KG1 (cell line): ENCODE measurements around the gene TMEM233.

ENCODE experiments used
- DNase-seq: peaks from one replicate; lab custom pipeline; 2025; lab: John Stamatoyannopoulos, UW

The TMEM233 gene

DNA sequence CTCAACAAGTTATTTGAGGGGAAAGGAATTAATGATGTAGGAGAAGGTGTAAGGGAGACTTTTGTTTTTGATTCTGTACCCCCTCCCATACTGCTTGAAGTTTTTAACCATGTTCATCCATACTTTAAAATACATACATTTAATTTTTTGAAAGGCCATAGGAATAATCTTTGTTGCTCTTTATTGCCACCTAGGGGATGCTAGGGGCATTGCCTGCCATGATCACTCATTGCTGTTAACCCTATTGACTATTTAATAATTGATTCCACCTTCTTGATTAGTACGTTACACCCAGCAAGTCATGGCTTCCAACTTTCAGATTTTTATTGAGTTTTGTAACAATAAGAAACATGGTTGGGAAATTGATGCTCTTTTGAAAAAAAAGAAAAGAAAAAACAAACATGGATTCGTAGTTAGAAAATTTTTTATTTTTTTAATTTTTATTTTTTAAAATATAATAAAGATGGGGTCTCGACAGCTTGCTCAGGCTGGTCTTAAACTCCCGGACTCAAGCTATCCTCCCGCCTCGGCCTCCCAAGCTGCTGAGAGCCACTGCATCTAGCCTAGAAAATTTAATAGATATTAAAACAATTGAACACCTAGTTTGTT lies 65.8 kb downstream of the TMEM233 start:
- no peak for DNase-seq

- no peak for DNase-seq
Measured at GRCh38 chr12:119660076-119660475, 66.5 kb downstream of the TMEM233 start.

- DNase-seq: no peak
Measured at GRCh38 chr12:119661882-119662281, 68.3 kb downstream of the TMEM233 start.

GRCh38 chr12:119664642-119665041 lies 71.1 kb downstream of the TMEM233 start:
- DNase-seq: no peak

- no peak for DNase-seq
Measured at GRCh38 chr12:119665164-119665929, 71.8 kb downstream of the TMEM233 start.

DNA sequence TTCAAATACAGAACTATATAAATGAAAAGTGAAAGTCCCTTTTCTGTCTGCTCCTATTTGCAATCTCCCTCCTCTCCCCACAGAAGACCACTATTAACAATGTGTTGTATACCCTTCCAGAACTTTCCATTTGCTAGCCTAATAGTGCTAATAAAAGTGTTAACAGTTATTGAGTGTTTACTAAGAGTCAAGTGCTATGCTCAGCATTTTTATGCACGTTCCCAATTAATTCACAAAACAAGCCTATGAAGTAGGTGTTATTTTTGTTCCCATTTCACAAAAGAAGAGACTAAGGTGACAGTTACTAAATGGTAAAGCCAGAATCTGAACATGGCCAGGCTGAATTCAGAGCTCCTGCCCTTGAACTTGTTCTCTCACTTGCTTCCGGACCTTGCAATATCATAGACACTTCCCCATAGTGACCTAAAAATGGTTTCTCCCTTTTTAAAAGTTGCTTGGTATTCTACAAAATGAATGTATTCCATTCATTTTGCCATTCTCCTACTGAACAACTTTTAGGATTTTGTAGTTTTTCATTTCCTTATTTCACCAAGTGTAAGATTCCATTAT lies 72.7 kb downstream of the TMEM233 start:
- DNase-seq: no peak

GRCh38 chr12:119666900-119667576 lies 73.5 kb downstream of the TMEM233 start:
- peak; percentile 35 for DNase-seq

DNA sequence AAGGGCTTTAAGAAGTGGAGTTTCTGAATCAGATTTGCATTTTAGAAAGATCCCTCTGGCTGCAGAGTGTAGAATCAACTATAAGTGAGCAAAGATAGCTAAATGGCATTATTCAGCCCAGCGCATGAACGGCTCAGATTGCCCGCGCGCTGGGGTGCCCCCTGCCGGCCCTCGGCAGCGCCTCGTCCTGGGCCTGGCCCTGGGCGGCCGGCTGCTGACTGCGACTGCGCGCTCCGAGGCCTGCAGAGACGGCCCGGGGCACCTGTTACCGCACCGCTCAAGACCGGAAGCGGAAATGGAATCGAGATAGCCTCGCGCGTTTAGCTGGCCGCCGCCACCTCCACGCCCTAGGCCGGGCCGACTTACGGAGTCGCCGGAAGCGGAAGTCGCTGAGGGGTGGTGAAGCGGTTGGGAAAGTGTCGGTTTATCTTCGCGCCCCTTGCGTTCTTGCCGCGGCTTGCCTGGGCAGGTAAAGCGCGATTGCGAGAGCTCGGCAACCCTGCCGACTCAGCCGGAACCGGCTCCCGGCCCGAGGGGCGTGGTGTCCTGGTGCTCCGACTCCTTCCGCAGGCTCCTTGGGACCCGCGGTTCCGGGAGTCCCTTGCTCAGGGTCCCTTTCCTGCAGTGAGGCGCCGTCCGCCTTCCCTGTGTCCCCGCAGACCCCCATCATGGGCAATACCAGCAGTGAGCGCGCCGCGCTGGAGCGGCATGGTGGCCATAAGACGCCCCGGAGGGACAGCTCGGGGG lies 74.2 kb downstream of the TMEM233 start, which contains the start of gene PRKAB1:
PRKAB1 (plus strand) TSS at position 557 of the 747 bp plus-strand sequence; CDS start at position 669, 112 bp downstream.
- peak; percentile 96 for DNase-seq

- DNase-seq: no peak
Measured at GRCh38 chr12:119668324-119668841, 74.8 kb downstream of the TMEM233 start.

DNA sequence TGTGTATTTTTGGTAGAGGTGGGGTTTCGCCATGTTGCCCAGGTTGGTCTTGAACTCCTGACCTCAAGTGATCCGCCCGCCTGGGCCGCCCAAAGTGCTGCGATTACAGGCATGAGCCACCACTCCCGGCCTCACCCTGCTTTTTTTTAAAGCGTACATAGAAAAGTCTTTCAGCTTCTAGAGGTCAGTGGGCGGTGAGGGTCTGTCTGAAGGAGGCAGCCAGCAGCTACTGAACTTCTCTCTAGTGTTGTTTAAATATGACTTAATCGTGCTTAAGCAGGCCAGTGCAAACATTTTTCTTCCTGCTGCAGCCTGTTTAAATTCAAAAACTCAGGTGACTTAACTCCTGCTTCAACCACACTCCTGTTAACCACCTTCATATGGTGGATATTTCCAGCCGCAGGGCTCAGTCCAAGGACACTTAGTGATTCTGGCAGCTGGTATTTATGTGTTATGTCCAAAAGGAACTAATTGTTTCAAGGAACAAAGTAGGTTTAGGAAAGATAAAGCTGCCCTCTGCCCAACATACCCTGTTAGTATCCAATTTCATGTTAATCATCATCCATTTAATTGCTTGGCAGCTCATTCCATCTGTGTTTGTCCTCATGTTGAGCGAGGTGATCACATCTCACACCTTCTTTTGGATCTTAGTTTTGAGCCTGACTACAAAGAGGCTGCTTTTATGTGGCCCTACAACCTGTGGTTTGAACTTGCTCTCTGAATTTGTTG lies 76.3 kb downstream of the TMEM233 start:
- no peak for DNase-seq

DNA sequence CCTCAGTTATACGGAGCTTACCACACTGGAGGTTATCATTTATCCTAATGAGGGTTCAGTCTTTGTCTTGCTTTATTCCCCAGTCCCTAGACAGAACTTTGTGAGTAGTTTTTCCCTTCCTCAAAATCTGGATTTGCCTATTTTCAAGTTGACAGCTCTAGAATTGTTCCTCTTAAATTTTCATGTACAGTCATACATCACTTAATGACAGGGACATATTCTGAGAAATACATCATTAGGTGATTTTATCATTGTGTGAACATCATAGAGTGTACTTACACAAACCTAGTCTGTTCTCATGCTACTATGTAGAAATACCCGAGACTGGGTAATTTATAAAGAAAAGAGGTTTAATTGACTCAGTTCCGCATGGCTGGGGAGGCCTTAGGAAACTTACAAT lies 77.5 kb downstream of the TMEM233 start:
- DNase-seq: no peak

GRCh38 chr12:119672194-119672593 lies 78.6 kb downstream of the TMEM233 start:
- DNase-seq: no peak

GRCh38 chr12:119673634-119674033 lies 80.1 kb downstream of the TMEM233 start:
- DNase-seq: no peak

DNA sequence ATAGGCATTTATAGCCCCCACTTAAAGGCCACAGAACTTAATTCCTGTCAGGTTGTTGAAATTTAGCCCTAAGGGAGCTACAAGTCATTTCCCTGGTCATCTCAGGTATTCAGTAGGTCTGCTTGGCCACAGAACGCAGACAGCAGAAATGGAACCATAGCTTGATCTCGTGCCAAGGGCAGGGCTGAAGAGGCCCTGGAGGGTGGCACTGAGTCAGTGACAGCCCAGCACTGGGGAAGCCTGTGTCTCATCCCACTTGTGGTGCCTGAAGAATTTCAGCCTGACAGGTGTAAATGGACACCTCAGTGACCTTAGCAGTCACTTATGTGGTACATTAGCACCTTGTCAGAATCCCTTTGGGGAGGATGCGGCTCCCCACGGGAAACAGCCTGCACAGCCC lies 81.0 kb downstream of the TMEM233 start:
- DNase-seq: no peak

DNA sequence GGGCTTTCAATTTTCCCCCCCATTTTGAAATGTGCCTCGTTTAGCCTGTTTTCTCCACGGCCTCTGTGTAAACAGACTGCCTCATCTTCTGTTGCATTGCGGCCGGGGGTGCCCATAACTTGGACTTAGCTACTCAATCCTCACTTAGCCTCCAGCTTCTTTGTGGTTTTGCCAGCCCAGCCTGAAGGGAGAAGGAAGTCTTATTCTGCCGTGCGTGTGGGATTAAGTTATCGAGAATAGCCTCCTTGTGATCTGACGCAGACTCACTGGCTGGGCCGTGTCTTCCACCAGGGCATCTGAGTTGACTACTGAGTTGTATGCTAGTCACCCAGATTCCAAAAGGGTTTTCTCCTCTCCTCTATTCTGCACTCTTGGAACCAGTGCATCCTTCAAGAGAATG lies 82.4 kb downstream of the TMEM233 start:
- DNase-seq: no peak

- no peak for DNase-seq
Measured at GRCh38 chr12:119676573-119676972, 83.0 kb downstream of the TMEM233 start.

- no peak for DNase-seq
Measured at GRCh38 chr12:119678459-119678858, 84.9 kb downstream of the TMEM233 start.

DNA sequence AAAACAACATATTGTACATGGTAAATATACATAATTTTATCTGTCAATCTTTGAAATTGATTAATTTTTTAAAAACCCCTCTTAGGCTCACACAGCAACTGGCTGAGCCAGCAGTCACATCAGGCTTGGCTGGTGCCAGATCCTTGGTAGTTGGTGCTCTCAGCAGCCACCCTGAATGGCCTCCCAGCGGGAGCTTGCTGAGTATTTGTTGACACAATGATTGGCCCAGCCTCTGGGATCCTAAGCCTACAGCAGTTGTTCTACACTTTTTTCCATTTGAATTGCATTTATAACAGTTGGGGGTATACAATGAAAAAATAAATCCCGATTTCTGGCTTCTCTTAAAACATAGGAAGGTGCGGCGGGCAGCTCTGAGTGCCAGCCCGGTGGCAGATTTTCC lies 85.5 kb downstream of the TMEM233 start:
- no peak for DNase-seq

- DNase-seq: no peak
Measured at GRCh38 chr12:119679490-119679889, 85.9 kb downstream of the TMEM233 start.

DNA sequence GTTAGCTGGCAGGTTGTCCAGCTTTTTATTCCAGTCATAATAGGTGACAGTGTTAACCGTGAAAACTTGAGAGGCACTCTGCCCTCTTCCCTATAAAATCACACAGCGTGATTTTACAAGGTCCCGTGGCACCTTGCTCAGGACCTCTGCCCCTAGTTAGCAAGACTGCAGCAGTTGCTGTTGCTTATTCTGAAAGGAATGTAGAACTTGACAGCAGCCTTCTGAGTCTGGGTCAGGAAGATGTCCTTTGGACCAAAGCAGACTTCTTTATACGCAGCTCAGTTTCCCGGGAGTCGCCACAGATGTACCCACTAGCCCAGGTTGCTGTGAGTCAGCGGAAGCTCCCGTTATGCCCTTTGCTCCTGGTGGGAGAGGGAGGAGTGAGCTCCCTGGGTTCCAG lies 87.5 kb downstream of the TMEM233 start:
- DNase-seq: no peak
